KMS-11 (cell line): ENCODE results near the gene SWT1.

ENCODE experiments used
- H2AFZ ChIP-seq: fragments of 200-600 bp; sonication (generic); 2 replicates; pipeline ENCODE4 v1.6.1; 2016; ENCODE audit warnings: antibody characterized with exemption, mixed run types, low read depth
- H3K27ac ChIP-seq: fragments of 200-600 bp; sonication (generic); 2 replicates; pipeline ENCODE4 v1.6.1; 2016; ENCODE audit warnings: mild to moderate bottlenecking, mixed run types
- H3K27me3 ChIP-seq: fragments of 200-600 bp; sonication (generic); 2 replicates; pipeline ENCODE4 v1.6.1; 2017; ENCODE audit warnings: mild to moderate bottlenecking, low read depth, mixed run types, moderate library complexity; ENCODE audit not compliant: insufficient read depth
- H3K36me3 ChIP-seq: fragments of 200-600 bp; sonication (generic); 2 replicates; pipeline ENCODE4 v1.6.1; 2017; ENCODE audit warnings: mild to moderate bottlenecking, mixed run types; ENCODE audit not compliant: insufficient read depth
- H3K4me1 ChIP-seq: fragments of 200-600 bp; sonication (generic); 2 replicates; pipeline ENCODE4 v1.6.1; 2016; ENCODE audit warnings: mild to moderate bottlenecking, low read depth, mixed run types; ENCODE audit not compliant: poor library complexity, severe bottlenecking
- H3K4me2 ChIP-seq: fragments of 200-600 bp; sonication (generic); 2 replicates; pipeline ENCODE4 v1.7.0; 2016; ENCODE audit warnings: mild to moderate bottlenecking, mixed run types
- H3K4me3 ChIP-seq: fragments of 200-600 bp; sonication (generic); IDR thresholded peaks from 2 replicates; pipeline ENCODE4 v1.6.1; 2017; ENCODE audit warnings: low read depth, low read length, mixed read lengths; ENCODE audit not compliant: insufficient read depth
- H3K79me2 ChIP-seq: fragments of 200-600 bp; sonication (generic); 2 replicates; pipeline ENCODE4 v1.6.1; 2016; ENCODE audit warnings: low read depth, mixed run types; ENCODE audit not compliant: insufficient read depth
- H3K9ac ChIP-seq: fragments of 200-600 bp; sonication (generic); 2 replicates; pipeline ENCODE4 v1.6.1; 2016; ENCODE audit warnings: mild to moderate bottlenecking, mixed run types
- H4K20me1 ChIP-seq: fragments of 200-600 bp; sonication (generic); 2 replicates; pipeline ENCODE4 v1.6.1; 2016; ENCODE audit warnings: mild to moderate bottlenecking, mixed run types; ENCODE audit not compliant: insufficient read depth
- CTCF ChIP-seq: fragments of 200-600 bp; sonication (generic); conservative IDR thresholded peaks from 2 replicates; pipeline ENCODE4 v1.6.1; 2017; ENCODE audit warnings: low read depth, mild to moderate bottlenecking, antibody characterized with exemption, low read length, moderate library complexity, mixed read lengths

The SWT1 gene

GRCh38 chr1:185305419-185305818 is 148.5 kb downstream of the SWT1 start:
- Histone ChIP-seq H3K4me2 (no peak overlapping the region), H3K4me1 (no peaks in the 10 kb centered on the region), H3K36me3 (peaks cover 44% of the 10 kb centered on the region; the same call in 1 of the 2 replicates), H2AFZ (no peak overlapping the region), H3K27me3 (no peaks in the 10 kb centered on the region), H4K20me1 (peaks cover 2% of the 10 kb centered on the region; the same call in 1 of the 2 replicates), H3K9ac (no peak overlapping the region), H3K79me2 (peaks cover 24% of the 10 kb centered on the region; the same call in 1 of the 2 replicates), H3K27ac (no peak overlapping the region), H3K4me3 (no peak overlapping the region)
- no peak for TF ChIP-seq CTCF

- H2AFZ ChIP-seq = no peak overlapping the region
- TF ChIP-seq CTCF = no peak
- no peak overlapping the region for H3K27ac ChIP-seq
- H4K20me1 ChIP-seq = peaks cover 27% of the 10 kb centered on the region
- H3K4me3 ChIP-seq = no peak overlapping the region
- no peak overlapping the region for H3K4me2 ChIP-seq
- no peak overlapping the region for H3K9ac ChIP-seq
- H3K79me2 ChIP-seq = peaks cover 51% of the 10 kb centered on the region
- peaks cover 22% of the 10 kb centered on the region for H3K4me1 ChIP-seq
- peaks cover 37% of the 10 kb centered on the region; the same call in 1 of the 2 replicates for H3K36me3 ChIP-seq
- H3K27me3 ChIP-seq = no peaks in the 10 kb centered on the region
Measured at GRCh38 chr1:185308126-185308525, 151.2 kb downstream of the SWT1 start.

- Histone ChIP-seq H2AFZ (no peak overlapping the region), H3K27ac (no peak overlapping the region), H3K9ac (no peak overlapping the region), H3K79me2 (peaks cover 65% of the 10 kb centered on the region), H3K36me3 (peaks cover 37% of the 10 kb centered on the region; the same call in 1 of the 2 replicates), H4K20me1 (peaks cover 41% of the 10 kb centered on the region), H3K4me3 (no peak overlapping the region), H3K27me3 (no peaks in the 10 kb centered on the region), H3K4me1 (peaks cover 36% of the 10 kb centered on the region), H3K4me2 (no peak overlapping the region)
- no peak for TF ChIP-seq CTCF
Measured at GRCh38 chr1:185309566-185309965, 152.6 kb downstream of the SWT1 start.

GRCh38 chr1:185311589-185312225 is 154.7 kb downstream of the SWT1 start:
- no peak overlapping the region for H3K27ac ChIP-seq
- H3K4me2 ChIP-seq = peak overlapping the region; percentile 98; the same call in 1 of the 2 replicates
- H3K4me1 ChIP-seq = peaks cover 44% of the 10 kb centered on the region
- no peak overlapping the region for H3K9ac ChIP-seq
- no peaks in the 10 kb centered on the region for H3K27me3 ChIP-seq
- H2AFZ ChIP-seq = no peak overlapping the region
- peaks cover 87% of the 10 kb centered on the region for H3K79me2 ChIP-seq
- H4K20me1 ChIP-seq = peaks cover 56% of the 10 kb centered on the region
- no peak overlapping the region for H3K4me3 ChIP-seq
- TF ChIP-seq CTCF = no peak
- H3K36me3 ChIP-seq = peaks cover 22% of the 10 kb centered on the region; the same call in 1 of the 2 replicates
